ENCODE measurements around the gene TUBA8.
"Not testable (repeated sequence)": the region's sequence is repeated elsewhere in the genome, so short reads cannot be mapped to it uniquely, and the experiment has no call there.

TUBA8 gene

DNA sequence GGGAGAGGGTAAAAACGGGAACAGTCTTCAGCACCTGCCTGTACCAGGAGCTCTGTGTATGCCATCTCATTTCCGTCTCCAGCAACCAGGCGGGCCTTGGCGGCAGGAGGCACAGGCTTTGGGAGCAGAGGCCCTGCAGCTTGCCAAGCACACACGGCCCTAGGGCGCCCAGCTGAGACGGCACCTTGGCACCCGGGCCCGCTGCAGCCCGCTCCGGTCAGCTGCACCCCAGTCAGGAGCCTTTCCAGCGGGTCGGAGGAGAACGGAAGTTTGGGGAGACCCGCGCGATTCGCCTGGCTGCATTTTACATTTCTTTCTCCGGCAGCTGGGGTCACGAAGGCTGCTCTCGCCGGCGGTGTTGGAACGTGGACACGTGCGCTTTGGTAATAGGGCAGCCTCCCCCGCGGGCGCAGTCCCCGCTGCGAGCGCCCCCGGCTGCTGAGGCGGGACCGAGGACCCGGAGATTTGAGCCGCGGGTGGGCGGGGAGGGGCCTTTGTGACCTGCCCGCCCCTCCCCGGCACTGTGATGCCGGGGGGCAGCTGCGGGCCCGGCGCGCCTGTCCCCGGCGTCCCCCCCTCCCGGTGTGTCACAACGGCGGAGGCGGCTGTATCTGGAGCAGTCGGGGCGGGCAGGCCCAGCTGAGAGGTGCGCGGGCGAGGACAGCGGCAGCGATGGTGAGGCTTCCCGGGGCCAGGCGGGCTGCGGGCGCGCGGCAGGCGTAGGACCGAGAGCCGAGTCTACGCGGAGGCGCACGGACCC, at the start of gene TUBA8:
Gene TUBA8 (plus strand): TSS at position 616 of the 760 bp plus-strand sequence. CDS start 57 bp downstream, at position 673.
- FAIRE-seq = no peak

DNA sequence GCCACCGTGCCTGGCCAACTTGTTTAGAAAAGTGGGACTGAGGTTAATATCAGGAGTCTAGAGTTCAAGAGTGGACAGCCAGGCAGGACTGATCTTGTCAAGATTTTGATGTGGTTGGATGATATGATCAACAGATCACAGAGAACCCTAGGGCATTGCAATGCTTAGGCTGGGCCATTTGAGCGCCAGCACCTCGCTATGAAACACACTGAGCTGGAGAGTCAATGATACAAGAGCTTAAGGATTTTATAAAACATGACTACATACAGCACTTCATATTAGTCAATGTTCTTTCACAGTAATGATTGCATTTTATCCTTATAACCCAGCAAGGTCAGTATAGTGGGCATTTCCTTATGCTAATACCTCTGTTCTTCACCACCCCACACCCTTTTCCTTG, 48.2 kb upstream of the TUBA8 start:
- no peak for FAIRE-seq

DNA sequence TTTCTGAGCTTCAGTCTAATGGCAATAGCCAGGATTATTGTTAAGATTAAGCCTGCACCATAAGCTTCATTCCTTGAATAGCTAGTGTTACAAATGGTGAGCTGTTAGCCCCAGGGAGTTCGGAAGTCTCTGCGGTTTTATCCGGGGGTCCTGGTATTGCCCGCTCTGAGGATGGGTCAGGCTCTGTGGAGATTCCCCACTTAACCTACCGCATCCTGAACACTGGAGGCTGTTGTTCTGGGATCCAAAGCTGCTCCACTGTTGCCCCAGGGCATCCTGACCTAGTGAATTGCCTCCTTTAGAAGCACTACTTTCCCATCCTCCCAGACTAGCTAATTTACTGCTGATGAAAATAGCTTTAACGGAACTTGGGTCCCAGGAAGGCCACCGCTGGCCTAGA, 47.3 kb upstream of the TUBA8 start:
- no peak for FAIRE-seq

DNA sequence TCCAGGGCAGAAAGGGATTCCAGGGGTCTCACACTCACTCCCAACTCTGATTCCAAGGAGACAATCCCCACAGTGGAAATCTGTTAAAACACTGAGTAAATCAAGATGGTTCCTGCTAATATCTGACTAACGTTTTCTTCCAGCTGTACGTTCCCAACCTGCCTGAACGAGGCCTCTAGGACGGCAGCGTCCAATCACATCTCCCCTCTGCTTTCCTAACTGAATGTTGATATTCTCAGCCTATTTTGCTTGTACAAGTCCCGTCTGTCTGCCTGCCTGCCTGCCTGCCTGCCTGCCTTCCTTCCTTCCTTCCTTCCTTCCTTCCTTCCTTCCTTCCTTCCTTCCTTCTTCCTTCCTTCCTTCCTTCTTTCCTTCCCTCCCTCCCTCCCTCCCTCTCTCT, 46.9 kb upstream of the TUBA8 start:
- not testable (repeated sequence) for FAIRE-seq

DNA sequence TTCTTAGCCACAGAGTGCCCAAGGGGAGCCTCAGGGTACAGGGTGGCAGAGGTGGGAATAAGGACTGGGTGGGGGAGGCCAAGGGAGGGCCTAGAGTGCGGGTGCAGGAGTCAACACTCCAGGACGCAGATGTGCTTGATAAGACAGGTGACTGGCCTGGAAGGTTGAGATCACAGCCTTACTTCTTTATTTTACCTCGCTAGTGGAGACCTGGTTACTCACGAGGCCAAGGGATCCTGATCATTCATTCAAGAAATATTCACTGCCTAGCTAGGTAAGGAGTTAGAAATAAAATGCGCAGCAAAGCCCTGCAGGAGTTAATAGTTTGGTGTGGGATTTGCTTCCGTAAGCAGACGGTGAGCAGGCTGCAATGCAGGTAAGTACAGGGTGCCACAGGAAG, 46.0 kb upstream of the TUBA8 start:
- FAIRE-seq = no peak

DNA sequence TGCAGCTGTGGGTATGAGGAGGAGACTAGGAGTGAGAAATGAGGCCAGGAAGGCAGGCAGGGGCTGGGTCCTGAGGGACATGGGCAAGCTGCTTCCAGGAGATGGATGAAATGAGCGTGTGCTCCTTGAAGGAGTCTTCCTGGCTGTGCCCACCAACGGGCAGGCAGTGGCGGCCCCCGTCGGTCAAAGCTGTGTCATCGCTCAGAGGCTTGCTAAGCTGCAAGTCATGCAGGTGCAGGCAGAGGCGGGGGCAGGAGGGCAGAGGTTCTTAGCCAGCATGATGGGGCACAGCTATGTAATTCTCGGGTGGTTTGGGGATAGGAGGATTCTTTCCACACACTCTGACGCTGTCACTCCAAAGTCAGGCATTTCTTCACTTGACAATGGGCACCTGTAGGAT, 45.4 kb upstream of the TUBA8 start:
- FAIRE-seq = no peak

DNA sequence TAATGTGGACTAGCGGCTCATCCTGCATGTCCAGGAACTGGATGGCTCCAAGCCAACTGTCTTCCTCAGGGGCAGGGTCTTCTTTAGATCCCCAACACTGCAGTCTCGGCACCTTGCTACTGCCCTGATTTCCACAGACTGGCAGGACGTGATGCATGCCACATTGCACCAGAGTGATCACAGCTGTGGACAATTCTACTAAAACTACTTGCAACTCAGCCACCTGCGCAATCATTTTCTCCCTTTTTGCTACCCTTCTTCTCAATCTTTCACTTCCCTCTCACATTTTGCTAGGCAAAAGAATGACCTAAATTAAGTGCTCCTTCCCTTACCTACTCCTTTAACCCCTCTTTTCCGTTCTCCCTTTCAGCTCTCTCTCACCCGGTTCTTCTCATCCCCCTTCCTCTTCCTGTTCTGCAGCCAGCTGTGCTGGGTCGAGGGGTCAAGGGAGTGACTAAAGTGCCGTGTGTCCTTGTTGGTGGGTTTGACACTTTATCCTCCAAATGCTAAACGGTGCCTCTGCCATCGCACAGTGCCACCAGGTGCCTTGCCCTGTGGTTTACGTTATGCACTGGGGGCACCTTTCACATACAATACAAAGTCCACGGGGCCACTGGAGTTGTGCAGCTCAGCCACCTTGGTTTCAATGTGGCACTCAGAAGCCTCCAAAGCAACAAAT, 44.3 kb upstream of the TUBA8 start:
- no peak for FAIRE-seq

DNA sequence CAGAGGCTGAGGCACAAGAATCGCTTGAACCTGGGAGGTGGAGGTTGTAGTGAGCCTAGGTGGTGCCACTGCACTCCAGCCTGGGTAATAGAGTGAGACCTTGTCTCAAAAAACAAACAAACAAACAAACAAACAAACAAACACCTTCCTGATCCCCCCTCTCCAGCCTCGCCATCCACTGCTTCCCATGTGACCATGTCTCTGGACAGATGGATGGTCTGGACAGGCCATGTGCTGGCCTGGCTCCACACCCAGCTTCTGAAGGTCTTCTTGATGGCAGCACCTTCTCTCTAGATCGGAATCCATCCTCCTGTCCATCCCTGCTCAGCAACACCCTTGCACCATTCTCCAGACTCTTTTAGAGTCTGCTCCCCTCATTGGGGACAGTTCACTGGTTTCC, 43.5 kb upstream of the TUBA8 start:
- FAIRE-seq = no peak

DNA sequence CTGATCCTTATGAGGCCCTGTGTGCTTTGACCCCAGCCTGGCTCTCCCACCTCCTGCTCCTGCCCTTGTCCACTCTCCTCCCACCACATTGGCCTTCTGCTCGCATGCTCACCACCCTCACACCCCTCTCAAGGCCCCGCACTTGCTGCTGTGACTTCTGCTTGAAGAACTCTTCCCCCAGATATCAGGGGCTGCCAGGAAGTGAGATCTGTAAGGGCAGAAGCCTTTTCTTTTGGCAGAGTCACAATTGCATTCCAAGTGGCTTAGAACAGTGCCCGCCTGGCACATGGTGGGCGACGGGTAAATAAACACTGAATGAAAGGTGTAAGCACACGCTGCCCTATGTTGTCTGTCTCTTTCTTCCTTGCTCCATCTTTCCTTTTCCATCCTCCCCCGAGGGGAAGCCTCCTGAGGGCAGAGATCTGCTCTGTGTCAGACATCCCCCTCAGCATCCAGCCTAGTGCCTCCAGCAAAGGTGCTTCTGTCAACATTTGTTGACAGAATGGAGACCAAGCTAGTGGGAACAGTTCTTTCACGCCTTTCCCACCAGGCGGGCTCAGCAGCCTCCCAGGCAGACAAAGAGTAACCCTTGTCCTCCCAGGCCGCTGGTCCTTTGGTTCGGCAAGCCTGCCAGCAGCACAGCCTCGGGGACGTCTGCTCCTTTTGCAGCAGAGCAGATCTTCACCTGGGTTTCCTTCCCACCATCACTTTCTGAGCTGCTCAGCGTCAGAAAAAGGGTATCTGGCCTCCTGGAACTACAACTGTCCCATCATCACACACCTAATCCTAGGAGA, 42.9 kb upstream of the TUBA8 start:
- no peak for FAIRE-seq

DNA sequence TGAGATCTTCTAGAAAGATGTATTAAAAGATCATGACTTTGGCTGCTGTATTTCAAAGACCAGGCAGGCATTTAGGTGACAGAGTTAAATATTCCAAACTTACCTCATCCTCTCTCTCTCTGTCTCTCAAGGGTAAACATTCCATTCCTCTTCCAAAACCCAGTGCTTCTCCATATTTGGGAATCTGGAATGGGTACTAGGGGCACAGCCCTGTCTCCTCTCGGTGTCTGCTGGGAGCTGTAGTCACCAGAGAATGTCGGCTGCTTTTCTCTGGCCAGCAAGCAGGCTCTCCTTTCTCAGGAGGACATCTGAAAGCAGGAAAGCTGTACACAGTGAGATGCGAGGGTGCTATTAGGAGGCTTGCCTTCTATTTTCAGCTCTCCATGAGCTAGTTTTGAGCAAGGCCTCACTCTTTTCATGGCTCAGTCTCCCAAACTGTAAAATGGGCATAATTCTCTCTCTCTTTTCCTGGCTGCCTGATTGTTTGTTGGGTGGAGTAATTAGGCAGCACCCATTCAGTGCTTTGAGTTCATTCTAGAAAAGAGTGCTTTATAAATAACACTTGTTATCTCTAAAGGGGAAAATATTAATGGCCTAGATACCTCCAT, 42.1 kb upstream of the TUBA8 start:
- FAIRE-seq = no peak

DNA sequence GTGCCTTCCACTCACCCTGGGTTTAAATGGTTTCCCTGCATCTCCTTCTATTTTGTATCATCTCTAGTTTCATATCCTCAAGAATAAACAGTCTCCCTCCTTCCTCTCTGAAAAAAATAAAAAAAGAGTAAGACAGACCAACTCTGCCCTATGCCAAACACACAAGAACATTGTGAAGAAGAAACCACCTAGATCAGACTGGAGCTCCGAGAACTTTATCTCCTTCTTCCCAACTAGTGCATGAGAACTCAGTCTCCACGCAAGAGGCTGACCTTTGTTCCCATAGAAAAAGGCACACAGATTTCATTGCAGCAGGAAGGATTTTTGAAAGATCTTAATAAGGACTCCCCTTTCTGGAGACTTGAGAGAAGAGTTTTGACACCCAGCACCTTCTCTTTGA, 41.6 kb upstream of the TUBA8 start:
- FAIRE-seq = no peak

DNA sequence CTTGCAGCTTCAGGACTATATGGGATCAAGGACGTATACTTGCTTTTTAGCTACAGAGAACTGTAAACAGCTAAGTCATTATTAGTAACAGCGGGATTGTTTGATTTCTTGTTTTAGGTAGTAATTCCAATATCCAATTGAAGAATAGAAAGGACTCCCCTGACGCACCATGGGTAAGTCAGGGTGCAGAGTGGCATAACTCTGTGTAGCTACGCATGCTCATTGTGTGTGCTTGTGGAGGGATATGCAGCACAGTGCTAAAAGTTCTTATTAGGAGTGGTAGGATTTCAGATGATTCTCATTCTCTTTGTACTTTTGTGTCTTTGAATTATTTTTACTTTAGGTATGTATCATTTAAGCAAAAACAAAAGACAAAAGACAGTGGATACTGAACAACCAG, 40.6 kb upstream of the TUBA8 start:
- no peak for FAIRE-seq

DNA sequence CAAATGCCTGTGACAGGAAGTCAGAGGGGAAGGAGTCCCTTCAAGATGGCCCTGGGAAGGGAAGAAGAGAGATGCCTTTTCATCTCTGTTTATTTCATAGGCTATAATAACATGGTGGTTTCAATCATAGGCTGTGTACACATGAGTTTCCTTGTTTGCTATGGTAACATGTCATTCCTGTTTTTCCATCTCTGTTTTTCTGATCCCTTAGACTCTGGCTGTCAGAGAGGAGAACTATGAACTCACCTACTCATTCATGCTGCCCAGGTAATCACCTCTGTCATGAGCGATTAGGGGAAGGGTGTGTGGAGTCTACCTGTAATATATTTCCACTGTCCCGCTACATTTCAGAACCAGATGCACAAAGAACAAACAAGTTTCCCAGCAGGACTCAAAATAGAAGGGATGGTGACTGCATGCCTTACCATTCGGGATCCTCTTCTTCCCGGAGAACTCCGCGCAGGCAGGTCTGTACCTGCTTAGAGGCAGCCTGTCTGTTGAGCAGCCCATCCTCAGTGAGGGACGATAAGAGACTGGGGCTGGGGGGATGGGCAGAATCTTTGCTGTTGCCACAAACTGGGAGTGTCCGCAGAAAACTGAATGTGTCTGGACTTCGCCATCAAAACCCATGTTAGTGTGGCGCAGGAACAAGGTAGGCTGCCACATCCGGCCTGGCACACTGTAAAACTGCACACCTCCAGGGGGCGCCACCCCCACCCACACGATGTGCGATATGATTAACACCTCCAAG, 39.9 kb upstream of the TUBA8 start:
- no peak for FAIRE-seq

DNA sequence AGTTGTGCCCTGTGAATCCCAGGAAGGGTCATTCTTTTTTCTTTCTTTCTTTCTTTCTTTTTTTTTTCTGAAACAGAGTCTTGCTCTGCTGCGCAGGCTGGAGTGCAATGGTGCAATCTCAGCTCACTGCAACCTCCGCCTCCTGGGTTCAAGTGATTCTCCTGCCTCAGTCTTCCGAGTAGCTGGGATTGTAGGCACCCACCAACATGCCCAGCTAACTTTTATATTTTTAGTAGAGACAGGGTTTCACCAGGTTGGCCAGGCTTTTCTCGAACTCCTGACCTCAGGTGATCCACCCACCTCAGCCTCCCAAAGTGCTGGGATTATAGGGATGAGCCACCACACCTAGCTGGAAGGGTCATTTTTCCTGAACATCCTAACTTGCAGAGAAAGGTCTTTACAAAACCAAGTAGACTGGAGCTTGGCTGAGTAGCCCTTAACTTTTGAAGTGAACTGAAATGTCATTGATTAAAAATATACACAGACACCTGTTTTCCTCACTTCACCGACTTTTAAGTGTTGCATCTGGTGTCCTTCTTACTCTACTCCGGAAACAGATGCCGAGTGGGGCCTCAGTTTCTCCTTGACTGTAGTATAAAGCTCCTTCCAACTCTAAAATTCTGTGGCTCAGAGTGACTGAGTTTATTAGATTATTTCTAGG, 39.2 kb upstream of the TUBA8 start:
- FAIRE-seq = not testable (repeated sequence)

DNA sequence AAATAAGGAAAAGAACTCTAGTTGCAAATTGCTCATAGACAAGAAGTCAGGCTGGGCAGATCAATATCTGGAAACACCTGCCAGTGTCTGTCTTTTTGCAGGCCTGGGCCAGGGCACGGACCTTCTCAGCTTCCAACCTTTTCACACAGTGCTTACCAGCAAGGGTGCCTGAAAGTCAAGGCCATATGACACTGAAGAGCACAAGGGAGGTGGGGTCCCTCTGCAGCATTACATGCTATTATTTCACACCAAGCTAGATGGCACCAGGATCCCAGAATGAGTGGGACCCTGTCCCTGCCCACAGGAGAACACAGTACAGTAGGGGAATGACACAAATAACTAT, 38.7 kb upstream of the TUBA8 start:
- FAIRE-seq = no peak

DNA sequence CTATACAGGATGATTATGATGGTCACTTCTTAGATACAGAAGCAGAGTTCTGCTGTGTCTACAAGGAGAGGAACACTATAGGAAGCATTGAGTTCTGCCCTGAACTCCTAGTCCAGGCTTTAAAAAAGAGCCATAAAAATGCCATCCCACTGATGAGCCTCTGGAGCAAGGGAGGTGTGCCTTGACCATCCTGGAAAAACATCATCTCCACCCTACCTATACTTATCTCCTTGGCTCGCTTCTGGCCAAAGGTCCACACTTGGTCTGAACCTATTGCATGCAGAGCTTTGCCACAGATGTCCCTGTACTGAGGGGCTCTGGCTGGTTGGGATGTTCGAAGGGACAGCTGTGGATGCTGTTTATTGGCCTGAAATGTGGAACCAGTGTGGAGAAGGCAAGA, 37.1 kb upstream of the TUBA8 start:
- FAIRE-seq = no peak

DNA sequence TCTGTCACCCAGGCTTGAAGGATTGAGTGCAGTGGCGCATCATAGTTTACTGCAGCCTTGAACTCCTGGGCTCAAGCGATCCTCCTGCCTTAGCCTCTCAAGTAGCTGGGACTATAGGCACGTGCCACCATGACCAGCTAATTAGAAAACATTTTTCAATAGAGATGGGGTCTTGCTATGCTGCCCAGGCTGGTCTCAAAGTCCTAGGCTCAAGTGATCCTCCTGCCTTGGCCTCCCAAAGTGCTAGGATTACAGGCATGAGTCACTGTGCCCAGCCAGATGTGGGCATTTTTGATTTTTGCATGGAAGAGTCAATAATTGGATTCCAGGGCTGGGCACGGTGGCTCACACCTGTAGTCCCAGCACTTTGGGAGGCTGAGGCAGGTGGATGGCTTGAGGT, 36.7 kb upstream of the TUBA8 start:
- FAIRE-seq = not testable (repeated sequence)

DNA sequence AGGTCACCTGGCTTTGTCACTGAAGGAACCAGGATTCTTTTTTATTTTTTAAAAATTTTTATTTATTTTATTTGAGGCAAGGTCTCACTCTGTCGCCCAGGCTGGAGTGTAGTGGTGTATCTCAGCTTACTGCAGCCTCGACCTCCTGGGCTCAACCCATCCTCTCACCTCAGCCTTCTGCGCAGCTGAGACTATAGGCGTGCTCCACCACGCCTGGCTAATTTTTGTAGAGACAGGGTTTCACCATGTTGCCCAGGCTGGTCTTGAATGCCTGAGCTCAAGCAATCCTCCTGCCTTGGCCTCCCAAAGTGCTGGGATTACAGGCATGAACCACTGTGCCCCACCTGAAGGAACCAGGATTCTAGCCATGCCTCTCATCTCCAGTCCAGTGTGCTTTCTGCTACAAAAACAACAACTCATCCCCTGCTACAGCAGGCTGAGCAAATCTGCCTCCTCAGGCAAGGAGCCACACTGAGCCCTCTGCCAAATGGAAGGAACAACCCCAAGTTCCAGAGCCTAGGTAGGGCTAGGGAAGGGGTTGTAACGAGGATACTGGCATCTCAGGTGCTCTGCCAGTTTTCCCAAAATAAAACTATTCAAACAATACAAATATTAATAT, 35.4 kb upstream of the TUBA8 start:
- no peak for FAIRE-seq

DNA sequence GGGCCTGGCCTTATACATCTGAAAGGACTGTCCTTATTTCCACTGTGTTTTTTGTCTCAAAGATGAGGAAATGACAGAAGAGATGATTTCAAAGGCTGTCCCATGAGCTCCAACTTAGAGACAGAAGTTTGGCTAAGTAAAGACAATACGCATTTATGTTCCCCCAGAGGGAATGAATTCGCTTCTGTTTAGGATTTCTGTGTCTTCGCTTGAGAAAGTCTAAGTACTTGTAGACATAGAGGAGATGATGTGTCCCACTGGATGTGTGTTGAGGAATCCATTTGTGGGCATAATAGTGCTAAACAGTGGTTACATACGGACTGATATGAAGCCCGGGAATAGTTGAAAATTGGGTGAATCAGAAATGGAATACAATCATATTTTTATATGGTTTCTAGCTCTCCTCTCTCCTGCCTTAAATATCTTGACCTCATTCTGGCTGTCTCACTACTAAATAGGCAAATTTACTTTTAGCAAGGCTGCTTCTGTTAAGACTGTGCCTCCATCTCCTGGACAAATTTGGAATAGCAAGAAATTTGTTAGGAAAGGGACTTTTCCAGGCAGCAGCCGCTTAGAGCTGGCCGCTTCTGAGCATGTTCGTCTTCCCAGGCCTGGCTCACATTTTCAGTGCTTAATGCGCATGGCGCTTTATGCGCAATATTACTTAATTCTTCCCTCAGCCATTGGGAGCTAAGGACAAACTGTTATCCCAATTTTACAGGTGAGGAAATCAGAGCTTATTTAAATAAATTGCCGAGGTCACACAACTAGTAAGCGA, 34.7 kb upstream of the TUBA8 start:
- peak; percentile 86 for FAIRE-seq

DNA sequence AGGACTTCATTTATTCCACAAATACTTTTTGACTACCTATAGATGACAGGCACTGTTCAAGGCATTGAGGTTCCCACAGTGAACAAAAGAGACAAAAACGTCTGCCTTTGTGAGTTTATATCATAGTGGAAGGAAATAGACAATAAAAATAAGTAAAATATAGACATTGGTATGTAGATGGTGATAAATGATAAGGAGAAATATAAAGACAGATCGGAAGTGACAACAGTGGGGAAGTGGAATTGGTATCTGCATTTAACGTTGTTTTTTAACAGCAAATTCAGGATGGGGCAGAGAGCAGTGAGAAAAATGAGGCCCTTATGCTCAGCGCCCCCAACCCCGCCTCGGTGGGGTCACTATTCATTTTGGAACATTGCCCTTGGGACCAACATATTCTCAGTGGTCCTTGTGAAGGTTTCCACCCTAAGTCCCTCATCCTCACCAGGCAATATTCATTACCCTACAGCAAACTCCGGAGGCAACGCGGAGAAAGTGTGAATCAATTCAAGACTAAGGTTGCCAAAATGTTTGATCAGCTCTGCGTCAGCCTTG, 33.4 kb upstream of the TUBA8 start:
- no peak for FAIRE-seq

Measured in endometrium (tissue), 2 donors.